ENCODE results near the gene TRIM75.
"Not testable (repeated sequence)": the region's sequence is repeated elsewhere in the genome, so short reads cannot be mapped to it uniquely, and the experiment has no call there.

Gene TRIM75

DNA sequence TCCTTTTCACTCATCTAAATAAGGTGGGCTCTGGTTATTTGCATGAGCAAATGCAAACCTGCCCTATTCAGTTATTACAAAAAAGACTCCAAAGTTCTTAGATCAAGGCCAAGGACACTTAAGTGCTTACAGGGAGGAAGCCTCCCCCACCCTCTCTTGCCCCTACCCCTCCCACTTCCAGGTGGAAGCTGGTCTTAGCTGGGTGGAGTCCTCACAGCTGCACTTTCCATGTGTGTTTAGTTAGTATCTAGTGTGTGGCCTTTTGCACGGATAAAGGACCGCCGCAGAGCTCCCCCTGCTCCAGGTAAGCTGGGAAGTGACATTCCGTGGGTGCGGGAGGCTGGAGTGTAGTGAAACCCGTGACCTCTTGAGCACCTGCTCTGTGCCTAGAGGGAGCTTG is at the start of gene TRIM75:
TRIM75 (plus strand) TSS at position 222 of the 400 bp plus-strand sequence. CDS start 5,282 bp downstream, outside the sequence.
- no peak for DNase-seq (ENCODE audit: low read depth)

DNA sequence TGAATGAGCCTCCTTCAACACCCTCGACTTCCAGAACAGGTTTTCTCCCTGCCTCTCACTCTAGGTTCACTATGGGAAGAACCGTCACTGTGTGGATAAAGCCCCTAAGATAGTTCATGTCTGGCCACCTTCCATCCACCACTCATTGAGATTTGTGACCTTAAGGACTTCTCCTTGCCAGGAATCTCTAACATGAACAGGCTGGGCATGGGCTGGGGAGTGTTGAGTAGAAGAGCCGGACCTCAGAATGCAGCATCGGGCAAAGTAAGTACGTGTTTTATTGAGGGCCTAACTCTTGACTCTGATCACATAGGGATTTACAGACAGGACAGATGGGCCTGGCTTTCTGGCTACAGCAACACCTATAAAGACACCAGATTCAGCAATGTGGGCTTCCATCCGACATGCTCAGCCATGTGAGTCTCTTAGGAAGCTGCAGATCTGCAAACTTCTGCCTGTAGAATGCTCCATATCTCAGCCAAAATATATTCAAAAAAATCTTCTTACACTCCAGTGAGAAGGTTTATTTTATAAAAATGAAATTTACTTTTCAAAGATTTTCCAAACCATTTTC is 48.2 kb upstream of the TRIM75 start:
- no peak for DNase-seq (ENCODE audit: low read depth)

DNA sequence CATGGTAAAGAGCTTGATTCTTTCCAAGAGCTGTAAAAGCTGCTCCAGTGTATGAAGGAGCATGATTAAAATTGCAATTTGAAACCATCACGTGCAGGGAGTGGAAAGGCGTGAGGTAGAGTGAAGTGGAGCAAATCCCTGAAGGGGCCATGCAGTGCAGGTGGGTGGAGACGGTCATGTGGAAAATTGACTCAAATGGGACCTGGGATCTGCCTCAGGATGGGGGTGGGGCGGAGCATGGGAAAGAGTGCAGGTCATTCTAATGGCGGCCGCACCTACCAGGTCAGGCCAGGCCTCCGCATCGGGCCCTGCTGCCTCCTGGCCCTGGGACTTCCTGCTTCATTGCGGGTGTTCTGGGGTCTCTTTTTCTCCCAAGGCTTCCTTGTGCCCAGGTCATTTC is 47.2 kb upstream of the TRIM75 start:
- no peak for DNase-seq (ENCODE audit: low read depth)

- DNase-seq (ENCODE audit: low read depth), result no peak
Observed at GRCh38 chr4:165006886-165007285, 46.8 kb upstream of the TRIM75 start.

DNA sequence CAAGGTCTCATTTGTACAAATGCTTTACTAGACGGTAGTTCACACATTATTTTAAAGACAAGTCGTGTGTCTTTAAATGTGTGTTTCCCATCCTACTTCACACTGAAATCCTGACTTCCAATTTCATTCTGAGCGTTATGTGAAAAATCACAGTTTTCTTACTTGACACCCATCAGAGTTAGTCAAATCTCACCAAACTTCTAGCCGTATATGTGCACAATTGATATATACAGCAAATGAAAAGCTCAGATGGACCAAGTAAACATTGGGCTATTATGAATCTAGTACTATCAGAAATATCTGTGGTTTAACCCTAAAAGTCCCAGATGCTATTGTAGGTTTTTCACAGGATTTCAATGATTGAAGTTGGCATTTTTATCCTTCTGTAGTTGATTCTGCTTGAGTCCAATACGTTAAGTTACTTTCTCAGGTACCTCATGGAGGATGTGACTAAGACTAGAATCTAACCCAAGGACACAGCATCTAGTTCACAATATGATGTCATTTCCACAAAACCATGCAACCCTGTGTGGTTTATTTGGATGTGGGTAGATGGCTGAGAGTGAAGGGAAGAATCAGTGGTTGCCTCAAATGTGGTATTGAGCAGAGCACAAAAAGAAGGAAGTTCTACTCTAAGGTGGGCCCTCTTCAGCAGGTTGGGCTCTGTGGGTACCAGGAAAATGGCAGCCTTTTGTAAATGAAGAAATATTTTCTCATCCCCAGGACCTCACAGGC is 44.0 kb upstream of the TRIM75 start:
- DNase-seq (ENCODE audit: low read depth), result no peak

GRCh38 chr4:165010487-165010886 is 43.2 kb upstream of the TRIM75 start:
- no peak for DNase-seq (ENCODE audit: low read depth)

DNA sequence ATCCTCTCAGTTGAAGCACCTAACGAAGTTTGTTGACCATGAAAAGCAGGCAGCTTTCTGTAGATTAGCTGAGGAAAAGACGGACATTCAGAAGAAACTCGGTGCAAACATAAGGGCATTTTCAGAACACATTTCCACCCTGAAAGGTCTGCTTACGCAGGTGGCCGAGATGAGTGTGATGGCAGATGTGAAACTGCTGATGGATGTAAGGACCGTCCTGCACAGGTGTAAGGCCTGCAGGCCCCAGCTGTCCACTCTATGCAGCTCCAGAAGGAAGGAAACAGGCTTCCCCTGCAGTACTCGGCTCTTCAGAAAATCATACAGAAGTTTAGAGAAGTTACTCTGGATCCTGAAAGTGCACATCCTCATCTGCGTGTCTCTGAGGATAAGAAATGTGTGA is 42.7 kb upstream of the TRIM75 start:
- DNase-seq (ENCODE audit: low read depth), result no peak

DNA sequence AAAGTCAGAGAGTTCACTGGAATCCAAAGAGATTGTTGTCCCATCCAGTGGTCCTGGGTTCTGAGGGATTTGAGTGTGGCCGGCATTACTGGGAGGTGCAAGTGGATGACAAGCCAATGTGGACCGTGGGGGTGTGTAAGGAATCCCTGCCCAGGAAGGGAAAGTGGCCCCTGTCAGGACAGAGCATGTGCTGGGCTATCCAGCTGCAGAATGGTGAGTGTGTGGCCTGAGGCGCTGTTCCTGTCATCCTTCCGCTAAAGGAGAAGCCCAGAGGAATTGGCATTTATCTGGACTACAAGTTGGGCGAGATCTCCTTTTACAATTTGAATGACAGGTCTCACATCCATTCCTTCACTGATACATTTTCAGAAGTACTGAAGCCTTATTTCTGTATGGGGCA is 42.3 kb upstream of the TRIM75 start:
- DNase-seq (ENCODE audit: low read depth), result peak; percentile 4

GRCh38 chr4:165013691-165014090 is 40.0 kb upstream of the TRIM75 start:
- no peak for DNase-seq (ENCODE audit: low read depth)

DNA sequence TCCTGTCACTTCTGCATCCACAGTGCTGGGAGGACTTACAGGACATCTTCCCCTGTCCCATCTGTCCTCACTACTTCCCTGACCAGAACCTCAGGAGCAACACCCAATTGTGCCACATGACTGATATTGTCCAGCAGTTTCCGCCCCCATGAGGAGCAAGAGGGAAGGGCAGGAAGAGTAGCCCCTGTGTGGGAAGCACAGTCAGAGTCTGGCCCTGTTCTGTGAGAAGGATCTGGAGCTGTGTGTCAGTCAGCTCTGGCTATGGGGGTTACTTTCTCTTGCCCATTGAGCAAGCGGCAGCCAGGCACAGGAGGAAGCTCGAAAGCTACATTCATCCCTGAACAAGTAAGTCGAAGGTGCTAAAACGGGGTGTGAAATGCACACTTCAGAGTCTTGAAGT is 36.7 kb upstream of the TRIM75 start:
- DNase-seq (ENCODE audit: low read depth), result peak; percentile 10

DNA sequence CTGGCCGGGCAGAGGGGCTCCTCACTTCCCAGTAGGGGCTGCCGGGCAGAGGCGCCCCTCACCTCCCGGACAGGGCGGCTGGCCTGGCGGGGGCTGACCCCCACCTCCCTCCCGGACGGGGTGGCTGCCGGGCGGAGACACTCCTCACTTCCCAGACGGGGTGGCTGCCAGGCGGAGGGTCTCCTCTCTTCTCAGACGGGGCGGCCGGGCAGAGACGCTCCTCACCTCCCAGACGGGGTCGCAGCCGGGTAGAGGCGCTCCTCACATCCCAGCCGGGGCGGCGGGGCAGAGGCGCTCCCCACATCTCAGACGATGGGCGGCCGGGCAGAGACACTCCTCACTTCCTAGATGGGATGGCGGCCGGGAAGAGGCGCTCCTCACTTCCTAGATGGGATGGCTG is 33.7 kb upstream of the TRIM75 start:
- not testable (repeated sequence) for DNase-seq (ENCODE audit: low read depth)

GRCh38 chr4:165025782-165026181 is 27.9 kb upstream of the TRIM75 start:
- not testable (repeated sequence) for DNase-seq (ENCODE audit: low read depth)

DNA sequence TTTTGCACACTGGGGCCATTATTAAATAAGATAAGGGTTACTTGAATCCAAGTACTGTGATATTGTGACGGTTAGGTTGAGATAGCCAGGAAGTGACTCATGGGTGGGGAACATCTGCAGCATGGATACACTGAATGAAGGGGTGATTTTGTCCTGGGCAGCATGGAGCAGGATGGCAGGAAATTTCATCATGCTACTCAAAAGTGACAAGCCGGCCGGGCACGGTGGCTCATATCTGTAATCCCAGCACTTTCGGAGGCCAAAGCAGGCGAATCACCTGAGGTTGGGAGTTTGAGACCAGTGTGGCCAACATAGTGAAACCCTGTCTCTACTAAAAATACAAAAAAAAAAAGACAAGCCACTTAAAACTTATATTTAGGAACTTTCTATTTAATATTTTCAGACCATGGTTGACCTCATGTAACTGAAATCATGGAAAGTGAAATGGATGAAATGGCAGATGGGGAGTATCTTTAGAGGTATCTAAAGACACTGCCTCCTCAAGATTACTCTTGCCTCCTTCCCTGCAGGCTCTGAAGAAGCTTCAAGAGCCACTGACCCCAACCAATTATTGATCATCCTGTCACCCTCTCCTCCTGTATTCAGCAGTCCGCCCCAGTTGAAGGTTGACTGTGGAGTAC is 25.8 kb upstream of the TRIM75 start:
- peak; percentile 7 for DNase-seq (ENCODE audit: low read depth)

DNA sequence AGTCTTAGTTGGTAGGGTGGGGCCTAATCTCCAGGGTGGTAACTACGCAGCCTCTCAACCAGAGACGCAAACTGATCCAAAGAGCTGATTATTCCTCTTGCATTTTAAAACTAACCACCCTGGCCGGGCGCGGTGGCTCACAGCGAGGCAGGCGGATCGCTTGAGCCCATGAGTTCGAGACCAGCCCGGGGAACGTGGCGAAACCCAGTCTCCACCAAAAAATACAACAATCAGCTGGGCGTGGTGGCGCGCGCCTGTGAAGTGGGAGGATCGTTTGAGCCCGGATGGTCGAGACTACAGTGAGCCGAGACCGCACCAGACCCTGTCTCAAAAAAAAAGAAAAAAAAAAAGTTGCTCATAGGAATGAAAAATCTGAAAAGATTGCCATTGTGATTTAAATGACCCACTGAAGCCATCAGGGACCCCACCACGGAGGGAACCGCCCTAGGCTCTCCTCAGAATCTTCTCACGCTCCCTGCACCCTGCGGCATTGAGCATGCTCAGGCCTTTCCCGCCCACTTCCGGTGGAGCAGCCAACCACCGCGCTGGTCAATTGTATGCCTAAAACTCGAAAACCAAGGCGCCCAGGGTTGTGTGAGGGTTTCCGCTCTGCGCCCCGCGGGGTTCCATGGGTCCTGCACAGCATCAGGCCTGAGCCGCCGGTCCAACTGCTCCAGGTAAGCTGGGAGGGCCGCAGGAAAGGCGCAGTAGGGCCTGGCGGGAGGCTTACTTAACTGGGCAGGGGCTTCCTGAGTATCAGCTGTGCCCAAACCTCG is 22.0 kb upstream of the TRIM75 start, which contains the start of gene TRIM60:
TRIM60 (plus strand) TSS at position 564 of the 776 bp plus-strand sequence. CDS start 8,074 bp downstream, outside the sequence.
- no peak for DNase-seq (ENCODE audit: low read depth)

DNA sequence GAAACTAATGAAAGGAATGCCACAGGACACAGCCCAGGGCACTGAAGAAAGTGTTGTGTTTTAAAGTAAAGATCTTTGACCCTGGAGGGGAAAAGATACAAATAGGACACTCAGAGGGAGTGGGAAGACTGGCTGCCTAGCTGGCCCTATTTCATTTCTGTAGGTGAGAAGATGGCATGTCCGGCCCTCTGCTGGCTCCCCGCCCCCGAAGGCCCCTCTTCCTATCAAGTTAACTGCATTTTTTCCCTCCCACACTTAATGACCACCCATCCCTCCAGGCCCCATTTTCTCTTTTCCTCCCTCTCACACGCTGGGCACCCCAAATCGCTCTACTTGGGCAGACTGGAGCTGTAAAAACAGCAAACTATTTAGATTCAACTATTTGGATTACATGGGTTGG is 5.5 kb upstream of the TRIM75 start:
- DNase-seq (ENCODE audit: low read depth), result no peak

DNA sequence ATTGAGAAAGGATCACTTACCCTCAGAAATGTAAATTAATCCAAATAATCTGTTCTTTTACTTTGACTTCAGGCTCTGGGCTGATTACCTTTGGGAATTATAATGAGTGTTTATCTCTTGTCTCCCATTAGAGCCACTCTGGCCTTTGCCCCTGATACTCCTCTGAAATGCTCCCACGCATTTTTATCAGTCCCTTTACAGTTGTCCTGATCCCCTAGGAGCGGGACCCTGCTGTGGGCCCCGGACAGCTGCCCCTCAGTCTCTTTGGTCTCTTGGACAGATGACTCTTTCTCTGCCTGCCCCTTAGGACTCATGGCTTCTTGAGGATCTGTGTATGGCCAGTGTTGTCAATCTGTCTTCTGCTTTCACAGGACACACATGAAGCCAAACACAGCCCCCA is 1.0 kb upstream of the TRIM75 start:
- DNase-seq (ENCODE audit: low read depth), result no peak

DNA sequence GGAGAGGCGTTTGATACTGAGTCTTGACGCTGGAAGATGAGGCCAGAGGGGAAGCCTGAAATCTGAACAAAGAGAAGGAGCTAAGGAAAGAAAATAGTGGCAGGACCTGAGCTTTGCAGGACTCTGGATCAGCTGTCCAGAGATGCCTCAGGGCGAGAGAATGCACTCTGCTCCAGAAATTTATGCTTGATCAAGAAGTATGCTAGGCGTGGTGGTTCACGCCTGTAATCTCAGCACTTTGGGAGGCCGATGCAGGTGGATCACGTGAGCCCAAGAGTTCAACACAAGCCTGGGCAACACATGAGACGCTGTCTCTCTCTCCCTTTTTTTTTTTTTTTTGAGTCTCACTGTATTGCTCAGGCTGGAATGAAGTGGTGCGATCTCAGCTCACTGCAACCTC is 1.9 kb downstream of the TRIM75 start:
- no peak for DNase-seq (ENCODE audit: low read depth)

- DNase-seq (ENCODE audit: low read depth), result no peak
Observed at GRCh38 chr4:165058666-165059065, 5.0 kb downstream of the TRIM75 start.

DNA sequence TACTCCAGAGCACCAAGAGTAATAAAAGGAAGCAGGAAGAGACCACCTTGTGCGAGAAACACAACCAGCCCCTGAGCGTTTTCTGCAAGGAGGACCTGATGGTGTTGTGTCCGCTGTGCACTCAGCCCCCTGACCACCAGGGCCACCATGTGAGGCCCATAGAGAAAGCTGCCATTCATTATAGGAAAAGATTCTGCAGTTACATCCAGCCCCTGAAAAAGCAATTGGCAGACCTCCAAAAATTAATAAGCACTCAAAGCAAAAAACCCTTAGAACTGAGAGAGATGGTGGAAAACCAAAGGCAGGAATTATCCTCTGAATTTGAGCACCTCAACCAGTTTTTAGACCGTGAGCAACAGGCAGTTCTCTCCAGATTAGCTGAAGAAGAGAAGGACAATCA is 5.7 kb downstream of the TRIM75 start:
- no peak for DNase-seq (ENCODE audit: low read depth)

GRCh38 chr4:165060938-165061337 is 7.3 kb downstream of the TRIM75 start:
- DNase-seq (ENCODE audit: low read depth), result no peak

GRCh38 chr4:165070560-165070959 is 16.9 kb downstream of the TRIM75 start:
- no peak for DNase-seq (ENCODE audit: low read depth)

- not testable (repeated sequence) for DNase-seq (ENCODE audit: low read depth)
Observed at GRCh38 chr4:165073346-165073745, 19.7 kb downstream of the TRIM75 start.

Data from ELR (cell line).